DMS 273 (cell line): ENCODE measurements around the gene SPNS2.
A peak's percentile ranks its signal among the peaks of the same experiment; 100 is the strongest.

Experiments
- DNase-seq: peaks from one replicate; lab custom pipeline; 2025; ENCODE audit not compliant: unreplicated experiment; lab: John Stamatoyannopoulos, UW

SPNS2 gene, protein sequence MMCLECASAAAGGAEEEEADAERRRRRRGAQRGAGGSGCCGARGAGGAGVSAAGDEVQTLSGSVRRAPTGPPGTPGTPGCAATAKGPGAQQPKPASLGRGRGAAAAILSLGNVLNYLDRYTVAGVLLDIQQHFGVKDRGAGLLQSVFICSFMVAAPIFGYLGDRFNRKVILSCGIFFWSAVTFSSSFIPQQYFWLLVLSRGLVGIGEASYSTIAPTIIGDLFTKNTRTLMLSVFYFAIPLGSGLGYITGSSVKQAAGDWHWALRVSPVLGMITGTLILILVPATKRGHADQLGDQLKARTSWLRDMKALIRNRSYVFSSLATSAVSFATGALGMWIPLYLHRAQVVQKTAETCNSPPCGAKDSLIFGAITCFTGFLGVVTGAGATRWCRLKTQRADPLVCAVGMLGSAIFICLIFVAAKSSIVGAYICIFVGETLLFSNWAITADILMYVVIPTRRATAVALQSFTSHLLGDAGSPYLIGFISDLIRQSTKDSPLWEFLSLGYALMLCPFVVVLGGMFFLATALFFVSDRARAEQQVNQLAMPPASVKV

DNA sequence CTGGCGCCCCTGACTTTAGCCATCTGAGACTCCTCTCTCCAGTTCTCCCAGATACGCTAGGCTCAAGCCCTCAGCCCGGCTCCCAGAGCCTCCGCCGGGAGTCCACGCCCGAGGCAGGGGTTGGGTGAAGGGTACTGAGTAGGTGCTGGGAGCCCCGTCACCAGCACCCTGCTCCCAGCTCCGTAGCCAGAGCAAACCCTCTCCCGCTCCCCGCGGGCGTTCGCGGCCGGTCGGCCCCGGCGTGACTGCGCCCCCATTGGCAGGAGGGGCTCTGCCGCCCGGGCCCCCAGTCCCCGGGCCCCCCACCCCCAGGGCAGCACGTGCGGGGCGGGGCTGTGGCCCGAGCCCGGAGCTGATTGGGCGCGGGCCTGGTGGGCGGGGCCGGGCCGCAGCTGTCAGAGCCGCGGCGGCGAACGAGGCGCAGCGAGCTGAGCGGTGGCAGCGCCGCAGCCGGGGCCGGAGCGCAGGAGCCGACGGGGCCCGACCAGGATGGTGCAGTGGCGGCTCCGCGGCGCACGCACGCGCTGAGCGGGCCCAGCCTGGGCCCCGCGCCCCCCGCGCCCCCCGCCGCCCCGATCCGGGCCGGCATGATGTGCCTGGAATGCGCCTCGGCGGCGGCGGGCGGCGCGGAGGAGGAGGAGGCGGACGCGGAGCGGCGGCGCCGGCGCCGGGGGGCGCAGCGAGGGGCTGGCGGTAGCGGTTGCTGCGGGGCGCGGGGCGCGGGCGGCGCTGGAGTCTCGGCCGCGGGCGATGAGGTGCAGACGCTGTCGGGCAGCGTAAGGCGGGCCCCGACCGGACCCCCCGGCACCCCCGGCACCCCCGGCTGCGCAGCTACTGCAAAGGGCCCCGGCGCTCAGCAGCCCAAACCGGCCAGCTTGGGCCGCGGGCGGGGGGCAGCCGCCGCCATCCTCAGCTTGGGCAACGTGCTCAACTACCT lies at the start of gene SPNS2:
SPNS2 (plus strand) TSS at position 421 of the 937 bp plus-strand sequence; CDS start at position 588, 167 bp downstream.
- peak; percentile 92 for DNase-seq

DNA sequence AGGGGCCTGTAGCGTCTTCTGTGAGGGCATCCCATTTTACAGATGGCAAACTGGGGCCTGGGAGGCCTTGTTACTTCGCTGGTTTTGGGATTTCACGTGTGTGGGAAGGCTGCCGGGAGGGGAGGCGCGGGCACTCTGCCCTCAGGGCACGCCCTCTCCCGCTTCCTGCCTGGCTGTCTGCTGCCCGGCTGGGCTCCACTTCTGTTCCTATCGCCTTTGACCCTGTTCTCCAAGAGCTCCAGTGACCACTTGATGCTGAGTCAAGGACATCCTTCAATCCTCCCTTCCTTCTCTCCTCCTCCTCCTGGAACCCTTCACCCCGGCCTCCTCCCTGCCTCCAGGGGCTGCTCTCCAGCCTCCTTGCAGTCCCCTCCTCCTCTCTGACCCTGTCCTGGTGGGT lies 48.9 kb upstream of the SPNS2 start:
- no peak for DNase-seq

DNA sequence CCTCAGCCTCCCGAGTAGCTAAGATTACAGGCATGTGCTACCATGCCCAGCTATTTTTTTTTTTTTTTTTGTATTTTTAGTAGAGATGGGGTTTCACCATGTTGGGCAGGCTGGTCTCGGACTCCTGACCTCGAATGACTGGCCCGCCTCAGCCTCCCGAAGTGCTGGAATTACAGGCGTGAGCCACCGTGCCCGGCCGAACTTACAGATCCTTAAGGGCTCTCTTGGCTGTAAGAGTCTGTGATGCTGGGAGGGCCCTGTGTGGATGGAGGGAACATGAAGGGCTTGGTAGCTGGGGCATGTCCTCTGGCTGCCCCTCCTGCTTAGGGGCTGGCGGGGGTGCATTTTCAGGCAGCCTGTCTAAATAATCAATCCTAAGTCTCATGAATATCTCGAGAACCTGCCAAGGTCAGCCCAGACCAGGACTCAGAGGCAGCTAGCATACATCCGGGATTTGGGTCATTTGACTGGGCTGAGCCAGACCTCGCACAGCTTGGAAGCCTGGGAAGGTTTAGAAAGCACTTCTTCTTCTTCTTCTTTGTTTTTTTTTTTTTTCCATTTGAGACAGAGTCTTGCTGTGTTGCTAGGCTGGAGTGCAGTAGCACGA lies 47.9 kb upstream of the SPNS2 start:
- no peak for DNase-seq

DNA sequence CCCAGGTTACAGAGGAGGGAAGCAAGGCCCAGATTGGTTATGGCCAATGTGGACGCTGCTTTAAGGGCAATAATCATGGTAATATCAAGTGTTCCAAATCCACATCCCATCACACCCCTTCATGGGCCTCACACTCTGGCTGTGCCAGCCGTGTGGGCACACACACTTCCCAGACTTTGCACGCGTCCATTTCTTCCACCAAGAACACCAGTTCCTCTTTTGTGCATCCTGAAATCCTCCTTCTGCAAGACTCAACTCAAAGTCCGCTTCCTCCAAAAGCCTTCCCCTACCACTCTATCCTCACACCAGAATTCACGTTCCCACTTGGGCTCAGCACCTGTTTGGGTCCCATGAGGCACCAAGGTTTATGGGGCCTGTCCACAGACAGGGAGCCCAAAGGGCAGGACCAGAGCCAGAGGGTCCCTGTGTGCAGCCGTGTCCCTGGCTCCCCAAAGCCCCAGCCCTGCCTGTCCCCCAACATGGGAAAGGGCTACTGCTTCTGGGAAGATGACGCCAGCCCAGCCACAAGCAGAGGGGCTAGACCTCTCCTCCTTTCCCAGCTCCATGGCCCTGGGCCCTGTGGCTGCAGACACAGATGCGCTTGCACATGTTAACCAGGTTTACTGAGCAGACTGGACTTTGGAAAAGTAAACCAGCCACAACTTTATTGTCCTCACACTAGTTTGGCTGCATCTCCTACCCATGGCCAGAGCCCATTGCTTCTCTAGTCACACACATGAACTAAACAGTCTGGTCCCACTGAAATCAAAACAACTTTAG lies 44.7 kb upstream of the SPNS2 start:
- no peak for DNase-seq

DNA sequence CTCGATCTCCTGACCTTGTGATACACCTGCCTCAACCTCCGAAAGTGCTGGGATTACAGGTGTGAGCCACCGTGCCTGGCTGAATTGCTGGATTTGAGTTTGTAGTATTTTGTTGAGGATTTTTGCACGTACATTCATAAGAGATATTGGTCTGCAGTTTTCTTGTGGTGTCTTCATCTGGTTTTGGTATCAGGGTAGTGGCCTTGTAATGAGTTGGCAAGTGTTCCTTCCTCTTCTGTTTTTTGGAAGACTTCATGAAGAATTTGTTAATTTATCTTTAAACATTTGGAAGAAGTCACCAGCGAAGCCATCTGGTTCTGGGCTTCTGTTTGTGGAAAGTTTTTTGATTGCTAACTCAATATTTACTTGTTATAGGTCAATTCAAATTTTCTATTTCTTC lies 38.0 kb upstream of the SPNS2 start:
- DNase-seq: no peak

DNA sequence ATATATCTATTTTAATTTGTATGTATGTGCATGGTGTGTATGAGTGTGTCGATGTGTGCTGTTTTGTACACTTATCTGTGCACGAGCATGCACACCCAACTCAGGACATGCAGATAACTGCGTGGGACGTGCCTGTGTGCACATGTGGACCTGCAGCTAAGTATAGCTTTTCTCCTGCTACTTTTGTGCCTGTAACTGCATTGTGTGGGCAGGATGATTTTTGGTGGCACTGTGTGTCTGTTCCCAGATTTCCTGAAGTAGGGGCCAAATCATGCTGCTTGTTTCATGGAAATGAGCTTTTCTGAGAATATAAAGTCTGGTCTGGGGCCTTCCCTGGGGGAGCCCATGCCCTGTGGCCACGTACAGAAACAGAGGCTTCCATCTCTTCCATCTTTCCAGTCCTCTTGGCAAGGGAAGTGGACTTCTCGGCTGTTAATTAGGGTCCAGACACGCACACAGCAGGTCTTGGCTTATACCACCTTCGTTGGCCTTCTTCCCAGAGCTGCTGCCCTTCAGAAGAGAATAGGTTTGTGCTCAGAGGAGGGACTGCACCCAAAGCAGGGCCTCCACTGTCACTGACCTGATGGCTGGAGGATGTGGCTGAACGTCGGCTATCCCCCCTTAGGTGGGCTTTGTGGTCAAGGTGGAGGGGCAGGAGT lies 34.7 kb upstream of the SPNS2 start:
- peak; percentile 73 for DNase-seq

DNA sequence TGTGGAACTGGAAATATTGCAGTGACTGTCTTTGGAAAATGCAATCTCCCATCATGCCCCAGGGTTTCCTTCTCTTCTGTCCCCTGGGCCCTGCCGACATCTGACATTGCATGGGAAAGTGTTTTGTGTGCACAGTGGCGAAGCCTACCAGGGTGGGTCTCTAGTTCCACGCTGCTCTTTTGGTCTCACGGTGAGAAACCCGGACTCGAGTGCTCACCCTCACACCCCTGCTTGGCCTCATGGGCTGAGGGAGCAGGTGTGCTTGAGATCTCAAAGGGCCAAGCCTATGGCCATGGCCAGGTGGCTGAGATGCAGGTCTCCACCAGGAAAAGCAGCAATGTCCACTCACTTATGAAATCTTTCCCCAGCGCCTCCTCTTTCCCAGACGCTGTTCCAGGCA lies 32.9 kb upstream of the SPNS2 start:
- DNase-seq: no peak

DNA sequence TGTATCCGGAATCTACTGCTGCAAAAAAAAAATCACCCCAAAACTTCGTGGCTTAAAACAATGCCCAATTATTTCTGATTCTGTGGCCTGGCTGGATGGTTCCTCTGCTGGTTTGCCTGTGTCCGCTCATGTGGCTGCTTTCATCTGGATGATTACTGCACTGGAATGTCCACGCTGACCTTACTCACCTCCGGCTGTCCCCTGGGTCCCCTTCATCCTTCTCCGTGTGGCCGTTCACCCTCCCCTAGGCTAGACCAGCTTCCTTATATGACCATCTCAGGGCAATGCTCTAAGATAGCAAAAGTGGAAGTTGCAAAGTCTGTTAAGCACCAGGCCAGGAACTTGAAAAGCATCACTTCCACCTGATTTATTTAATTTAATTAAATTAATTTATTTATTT lies 31.4 kb upstream of the SPNS2 start:
- DNase-seq: no peak

DNA sequence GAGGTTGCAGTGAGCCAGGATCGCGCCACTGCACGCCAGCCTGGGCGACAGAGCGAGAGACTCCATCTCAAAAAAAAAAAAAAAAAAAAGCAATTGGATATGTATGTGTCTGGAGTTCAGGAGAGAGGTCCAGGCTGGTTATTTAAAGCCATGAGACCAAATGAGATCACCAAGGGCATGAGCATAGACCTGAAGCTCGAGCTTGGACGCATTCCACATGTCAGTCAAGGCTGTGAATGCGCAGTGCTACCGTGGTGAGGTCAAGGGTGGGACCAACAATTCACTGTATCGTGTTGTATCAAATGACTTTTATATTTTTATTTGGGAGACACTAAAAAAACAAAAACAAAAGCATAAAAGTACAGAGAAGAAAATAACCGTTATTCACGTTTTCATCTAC lies 29.1 kb upstream of the SPNS2 start:
- no peak for DNase-seq

DNA sequence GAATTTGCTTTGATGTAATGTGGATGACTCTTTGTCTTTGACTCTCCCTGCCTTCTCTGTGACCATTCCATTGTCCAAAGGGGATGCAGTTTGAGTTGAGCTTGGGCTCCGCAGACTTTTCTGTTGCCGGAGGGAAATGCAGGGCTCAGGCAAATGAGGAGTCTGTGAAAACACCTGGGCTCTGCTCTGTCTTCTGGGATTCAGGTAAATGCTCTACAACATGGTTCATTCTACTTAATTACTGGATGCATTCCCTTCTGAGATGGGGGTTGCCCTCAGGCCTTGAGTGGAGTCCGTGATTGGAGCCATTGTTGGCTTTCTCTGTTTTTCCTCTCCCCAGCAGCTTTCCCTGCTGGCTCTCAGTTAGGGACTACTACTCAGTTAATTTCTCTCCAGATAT lies 26.4 kb upstream of the SPNS2 start:
- DNase-seq: no peak

DNA sequence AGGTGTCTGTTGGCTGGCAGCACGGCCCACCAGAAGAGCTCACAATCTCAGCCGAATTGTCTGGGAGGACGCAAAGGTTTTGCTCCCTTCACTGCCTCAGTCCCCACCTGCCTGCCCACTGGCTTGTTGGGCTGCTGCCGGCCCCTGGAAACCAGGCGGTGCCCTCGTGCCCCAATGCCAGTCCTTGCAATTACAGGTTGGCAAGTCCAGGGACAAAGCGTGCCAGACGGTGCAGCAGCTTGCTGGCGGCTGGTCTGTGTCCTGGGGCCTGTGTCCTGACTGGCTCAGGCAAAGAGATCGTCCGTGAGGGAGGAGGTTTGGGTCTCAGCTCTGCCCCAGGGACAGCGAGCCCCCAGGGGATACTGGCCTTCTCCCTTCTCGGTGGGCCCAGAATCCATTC lies 24.6 kb upstream of the SPNS2 start:
- DNase-seq: no peak

DNA sequence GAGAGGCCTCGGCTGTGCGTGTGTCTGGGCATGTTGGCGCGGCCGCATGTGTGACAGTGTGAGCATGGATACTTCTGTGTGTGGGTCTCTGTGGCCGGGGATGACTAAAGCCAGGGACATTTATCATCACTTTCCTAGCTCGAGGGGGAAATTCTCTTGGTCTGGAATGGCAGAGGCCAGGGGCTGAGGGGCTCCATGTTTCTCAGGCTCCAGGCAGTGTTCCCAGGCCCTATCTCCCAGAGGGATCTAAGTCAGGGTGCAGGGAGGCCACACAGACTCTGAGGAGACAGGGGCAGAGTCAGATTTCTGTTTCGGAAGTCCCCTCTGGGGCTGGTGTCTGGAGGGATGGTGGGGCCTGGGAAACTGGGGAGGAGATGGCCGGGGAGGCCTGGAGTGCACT lies 23.7 kb upstream of the SPNS2 start:
- no peak for DNase-seq

DNA sequence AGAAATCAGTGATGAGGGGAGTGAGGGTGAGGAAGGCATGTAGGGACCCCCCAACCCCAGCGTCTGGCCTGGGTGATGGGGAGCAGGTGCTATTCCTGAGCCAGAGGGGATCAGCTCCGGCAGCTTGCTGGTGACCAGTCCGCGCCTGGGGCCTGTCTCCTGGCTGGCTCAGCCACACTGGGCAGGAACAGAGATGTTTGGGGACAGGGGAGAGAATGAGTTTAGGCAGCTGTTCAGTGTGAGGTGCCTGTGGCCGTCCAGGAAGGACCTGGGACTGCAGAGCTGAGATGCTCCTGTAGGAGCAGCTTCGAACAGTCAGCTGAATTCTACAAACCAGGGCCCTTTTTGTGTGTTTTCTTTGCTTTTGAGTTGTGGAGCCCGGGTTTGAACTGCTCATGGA lies 23.2 kb upstream of the SPNS2 start:
- no peak for DNase-seq

DNA sequence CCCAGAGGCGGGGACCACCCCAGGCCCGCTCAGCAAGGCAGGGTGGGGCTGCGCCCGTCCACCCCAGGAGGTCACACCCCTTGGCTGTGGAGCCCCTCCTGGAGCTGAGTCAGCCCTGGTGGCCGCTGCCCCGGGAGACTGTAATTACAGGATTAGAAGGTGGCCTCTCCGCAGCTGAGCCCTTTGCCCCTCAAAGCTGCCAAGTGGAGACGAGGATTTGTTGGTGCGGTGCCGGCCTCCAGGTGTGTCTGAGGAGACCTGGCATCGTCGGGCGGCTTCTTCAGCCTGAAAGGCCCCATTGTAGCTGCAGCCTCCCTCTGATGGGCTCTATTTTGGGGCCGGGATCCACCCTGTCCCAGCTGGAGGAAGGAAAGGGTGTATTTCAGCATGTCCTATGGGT lies 22.7 kb upstream of the SPNS2 start:
- no peak for DNase-seq

DNA sequence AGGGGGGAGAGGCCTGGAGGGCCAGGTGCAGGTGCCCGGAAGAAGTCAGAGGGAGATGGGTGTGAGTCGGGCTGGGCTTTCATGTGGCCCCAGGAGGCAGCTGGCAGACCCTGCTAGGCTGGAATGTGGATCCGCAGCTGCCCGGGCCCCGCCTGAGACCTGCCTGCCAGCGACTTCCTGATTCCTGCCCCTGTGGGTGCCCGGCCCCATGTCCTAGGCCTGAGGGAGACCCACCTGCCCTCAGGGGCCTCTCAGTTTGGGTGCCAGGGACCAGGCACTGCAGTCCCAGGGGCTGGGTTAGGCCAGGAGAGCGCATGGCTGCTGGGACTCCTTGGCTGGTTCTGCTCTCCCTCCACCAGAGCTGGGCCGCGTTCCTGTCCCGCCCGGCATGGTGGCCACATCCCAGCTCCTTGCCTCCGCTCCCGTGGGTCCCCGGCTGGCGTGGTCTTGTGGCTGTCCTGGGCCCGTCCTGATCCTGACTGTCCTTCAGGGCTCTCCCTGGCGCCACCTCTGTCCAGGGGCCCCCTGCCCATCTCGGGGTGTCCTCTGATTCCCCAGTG lies 22.1 kb upstream of the SPNS2 start:
- no peak for DNase-seq

DNA sequence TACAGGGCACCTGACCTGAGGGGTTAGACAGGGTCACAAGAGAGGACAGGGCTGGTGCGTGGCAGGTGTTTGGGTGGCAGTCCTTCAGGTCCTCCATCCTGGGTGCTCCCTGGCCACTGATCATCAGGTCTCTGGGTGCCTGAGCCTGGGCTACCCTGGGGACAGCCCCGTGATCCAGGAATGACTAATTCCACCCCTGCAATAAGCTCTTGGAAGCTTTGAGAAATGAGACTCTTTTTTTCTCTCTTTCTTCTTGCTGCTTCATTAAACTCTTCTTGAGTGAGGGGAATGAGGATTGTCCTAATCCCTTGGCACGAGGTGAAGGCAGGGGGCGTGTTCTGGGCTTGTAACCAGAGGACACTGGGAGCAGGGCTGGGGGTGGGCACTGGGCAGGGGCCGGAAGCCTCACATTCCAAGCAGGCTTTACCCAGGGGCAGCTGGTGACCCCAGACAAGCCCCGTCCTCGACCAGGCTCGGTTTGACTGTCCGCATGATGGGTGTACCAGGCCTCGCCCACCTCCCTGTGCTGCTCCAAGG lies 21.4 kb upstream of the SPNS2 start:
- no peak for DNase-seq

DNA sequence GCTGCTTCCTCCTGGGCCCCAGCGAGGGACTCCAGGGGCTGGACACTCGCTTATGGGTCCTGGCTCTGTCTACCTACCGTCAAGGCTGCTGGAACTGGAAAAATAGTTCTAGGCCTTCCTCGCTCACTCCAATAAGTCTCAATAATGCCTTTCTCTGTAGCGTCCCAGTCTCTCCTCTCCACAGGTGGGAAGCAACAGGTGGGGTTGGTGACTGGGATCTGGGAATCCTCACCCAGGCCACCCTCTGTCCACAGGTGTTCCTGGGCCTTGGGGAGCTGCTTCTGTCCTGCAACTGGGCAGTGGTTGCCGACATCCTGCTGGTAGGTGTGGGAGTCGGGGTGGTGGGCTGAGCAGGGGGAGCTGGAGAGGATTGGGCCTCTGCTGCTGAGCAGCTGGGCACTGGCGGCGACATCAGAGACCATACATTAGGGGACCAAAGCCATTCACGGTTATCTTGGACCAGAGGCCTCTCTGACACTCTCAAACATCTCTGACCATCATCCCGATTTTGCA lies 20.3 kb upstream of the SPNS2 start:
- no peak for DNase-seq

DNA sequence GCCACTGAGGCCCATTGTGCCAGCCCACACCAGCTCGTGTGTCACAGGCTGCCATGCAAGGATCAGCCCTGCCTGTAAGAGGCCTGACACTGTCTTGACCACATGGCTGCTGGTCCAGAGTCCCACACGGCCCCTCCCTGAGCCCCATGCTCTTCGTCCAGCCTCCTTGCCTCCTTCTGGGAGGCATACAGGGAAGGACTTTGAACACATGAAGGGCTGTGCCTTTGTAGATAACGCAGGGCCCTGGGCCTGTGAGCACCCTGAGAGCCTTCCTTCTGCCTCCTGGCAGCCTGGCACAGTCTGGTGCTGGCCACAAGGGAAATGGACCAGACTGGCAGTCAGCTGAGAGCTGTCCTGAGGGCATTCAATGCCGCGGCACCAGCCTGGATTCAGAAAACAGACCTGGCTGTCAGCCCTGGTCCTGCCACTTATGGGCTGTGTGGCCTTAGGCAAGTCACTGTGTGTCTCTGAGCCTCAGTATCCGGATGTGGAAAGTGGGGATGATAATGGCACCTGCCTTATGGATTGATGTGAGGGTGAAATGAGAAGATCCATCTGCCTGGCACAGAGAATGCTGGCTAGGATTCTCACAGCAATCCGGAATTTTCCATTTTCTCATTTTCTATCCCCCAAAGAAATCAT lies 19.2 kb upstream of the SPNS2 start:
- DNase-seq: no peak
